Esophagus muscularis mucosa (tissue), 4 donors: ENCODE results near the gene TOR1AIP2. TPM values are rescaled to one million over a fixed set of nuclear protein-coding genes. Genes with fewer than 3 reads are reported as not detected.
"Not testable (repeated sequence)": the region's sequence is repeated elsewhere in the genome, so short reads cannot be mapped to it uniquely, and the experiment has no call there.

Experiments
- DNase-seq: peaks from one replicate; pipeline ENCODE4 v3.0.0-alpha.2; 2017; ENCODE audit errors: extremely low spot score
- H3K27ac ChIP-seq, 4 donors: fragments of 200-600 bp; sonication (generic); replicated peaks in 1 of 4; 1 replicate in 3 of 4; 2 replicates in 1 of 4; pipeline ENCODE4 v1.5.1; 2016 to 2019; ENCODE audit warnings: mild to moderate bottlenecking in 1 of 4
- H3K27me3 ChIP-seq, 4 donors: fragments of 200-600 bp; sonication (generic); one replicate each; pipeline versions ENCODE4 v1.5.1 to v1.6.0; 2016 to 2019
- H3K36me3 ChIP-seq, 4 donors: fragments of 200-600 bp; sonication (generic); one replicate each; pipeline ENCODE4 v1.5.1; 2016 to 2019
- H3K4me1 ChIP-seq, 4 donors: fragments of 200-600 bp; sonication (generic); one replicate each; pipeline ENCODE4 v1.5.1; 2016 to 2019
- H3K4me3 ChIP-seq, 4 donors: fragments of 200-600 bp; sonication (generic); 1 replicate in 2 of 4; 2 replicates in 2 of 4; pipeline ENCODE4 v1.5.1; 2016 to 2019; ENCODE audit warnings: mild to moderate bottlenecking in 4 of 4, moderate library complexity in 1 of 4
- H3K9me3 ChIP-seq, 4 donors: fragments of 200-600 bp; sonication (generic); 1 replicate in 3 of 4; 2 replicates in 1 of 4; pipeline ENCODE4 v1.5.1; 2016 to 2019
- EP300 ChIP-seq: sonication (generic); formaldehyde crosslinking; IDR thresholded peaks from one replicate; pipeline ENCODE4 v1.6.1; 2017; ENCODE audit warnings: antibody characterized with exemption
- POLR2A ChIP-seq: fragments of 450-650 bp; IDR thresholded peaks from one replicate; pipeline ENCODE4 v1.6.1; 2017; ENCODE audit warnings: antibody characterized with exemption, moderate library complexity, mild to moderate bottlenecking, low read depth
- POLR2AphosphoS5 ChIP-seq, 2 donors: sonication (generic); formaldehyde crosslinking; IDR thresholded peaks; one replicate each; pipeline ENCODE4 v1.6.1; 2017; ENCODE audit warnings: antibody characterized with exemption in 2 of 2
- WGBS: methylation state at CpG from one replicate; pipeline ENCODE4 v1.1.5; 2018; 5-methylcytosine and 5-hydroxymethylcytosine counted together
- intact Hi-C: fragments of 100-400 bp; cut with DNase I; formaldehyde crosslinking; loops from one replicate; pipeline ENCODE4 v1.15.1; 2023
- total RNA-seq, 4 donors: library from RNA; depleted of rRNA; stranded (reverse); fragments of >200 nt; gene quantifications; one replicate each; pipeline versions ENCODE4 v1.1.0 to v1.2.1, GENCODE V29; 2016
- TF ChIP-seq, protein P1 (sequence below), 3 experiments: fragments of 200-600 bp in 2 of 3; fragments of 450-650 bp in 1 of 3; sonication (generic) in 2 of 3; IDR thresholded peaks; one replicate each; pipeline ENCODE4 v1.5.1; 2017 to 2019; ENCODE audit warnings: antibody characterized with exemption in 3 of 3, mild to moderate bottlenecking in 2 of 3, moderate library complexity in 1 of 3

The TOR1AIP2 gene
- total RNA-seq, 4 donors from 2014 or later = 42.8 to 71.1 (median 47.0) TPM

DNA sequence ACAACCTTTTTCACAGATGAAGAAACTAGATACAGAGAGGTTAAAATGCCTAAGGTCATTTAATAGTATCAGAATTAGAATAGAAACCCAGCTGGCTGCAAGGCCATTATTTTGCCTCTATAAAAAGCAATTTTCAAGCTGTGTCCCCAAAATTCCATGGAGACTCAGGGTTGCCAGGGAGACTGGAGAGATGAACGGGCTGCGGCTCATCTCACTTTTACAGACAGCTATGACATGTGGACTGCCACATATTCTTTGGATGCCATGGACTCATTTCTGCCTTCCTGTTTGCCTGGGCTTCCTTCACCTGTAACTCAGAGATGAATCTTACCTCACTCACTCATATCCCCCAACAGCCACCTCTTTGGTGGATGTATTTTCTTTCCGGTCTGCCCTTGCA, 17.0 kb downstream of the TOR1AIP2 start:
- Histone ChIP-seq H3K27me3 (no peaks in the 10 kb centered on the region), H3K4me3 (no peak overlapping the region), H3K9me3 (no peaks in the 10 kb centered on the region), H3K36me3 (peaks cover 7 to 68% (median 43%) of the 10 kb centered on the region in 4 donors), H3K4me1 (no peaks in the 10 kb centered on the region), H3K27ac (no peak overlapping the region)
- intact Hi-C loops = no loop called here
- no peak for DNase-seq
- no peak for TF ChIP-seq POLR2A
- TF ChIP-seq POLR2AphosphoS5 (IDR thresholded peaks at IDR 0.05) = no peak
- TF ChIP-seq, protein P1, sequence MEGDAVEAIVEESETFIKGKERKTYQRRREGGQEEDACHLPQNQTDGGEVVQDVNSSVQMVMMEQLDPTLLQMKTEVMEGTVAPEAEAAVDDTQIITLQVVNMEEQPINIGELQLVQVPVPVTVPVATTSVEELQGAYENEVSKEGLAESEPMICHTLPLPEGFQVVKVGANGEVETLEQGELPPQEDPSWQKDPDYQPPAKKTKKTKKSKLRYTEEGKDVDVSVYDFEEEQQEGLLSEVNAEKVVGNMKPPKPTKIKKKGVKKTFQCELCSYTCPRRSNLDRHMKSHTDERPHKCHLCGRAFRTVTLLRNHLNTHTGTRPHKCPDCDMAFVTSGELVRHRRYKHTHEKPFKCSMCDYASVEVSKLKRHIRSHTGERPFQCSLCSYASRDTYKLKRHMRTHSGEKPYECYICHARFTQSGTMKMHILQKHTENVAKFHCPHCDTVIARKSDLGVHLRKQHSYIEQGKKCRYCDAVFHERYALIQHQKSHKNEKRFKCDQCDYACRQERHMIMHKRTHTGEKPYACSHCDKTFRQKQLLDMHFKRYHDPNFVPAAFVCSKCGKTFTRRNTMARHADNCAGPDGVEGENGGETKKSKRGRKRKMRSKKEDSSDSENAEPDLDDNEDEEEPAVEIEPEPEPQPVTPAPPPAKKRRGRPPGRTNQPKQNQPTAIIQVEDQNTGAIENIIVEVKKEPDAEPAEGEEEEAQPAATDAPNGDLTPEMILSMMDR (IDR thresholded peaks at IDR 0.05) = no peak
- 80% methylated on average over 3 of the region's 3 CpGs for WGBS

DNA sequence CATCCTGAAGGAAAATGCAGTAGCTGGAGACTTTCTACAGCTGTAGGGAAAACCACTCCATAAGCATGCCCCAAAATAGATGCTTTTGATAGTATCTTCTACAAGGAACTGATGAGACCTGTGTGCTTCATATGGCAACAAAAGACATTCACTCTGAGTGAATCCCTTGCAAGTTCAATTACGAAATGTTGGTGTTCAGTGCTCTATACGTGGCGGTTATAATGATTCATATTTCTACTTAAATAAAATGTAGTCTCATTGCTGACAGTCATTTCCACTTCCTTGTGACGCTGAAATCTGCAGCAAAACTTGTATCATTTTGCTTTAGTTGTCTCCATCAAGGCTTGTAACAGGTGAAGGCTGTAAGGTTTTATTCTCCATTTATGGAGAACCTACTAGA, 20.6 kb downstream of the TOR1AIP2 start:
- TF ChIP-seq POLR2A = no peak
- no peak for TF ChIP-seq EP300
- TF ChIP-seq POLR2AphosphoS5 (IDR thresholded peaks at IDR 0.05) = no peak
- TF ChIP-seq, protein P1 (IDR thresholded peaks at IDR 0.05) = no peak
- intact Hi-C loops = no loop called here
- Histone ChIP-seq H3K27ac (no peak overlapping the region), H3K36me3 (peaks cover 8 to 50% (median 28%) of the 10 kb centered on the region in 4 donors), H3K4me3 (no peak overlapping the region), H3K4me1 (no peaks in the 10 kb centered on the region), H3K27me3 (no peaks in the 10 kb centered on the region), H3K9me3 (no peaks in the 10 kb centered on the region)
- WGBS = 86% methylated on average over 4 of the region's 4 CpGs
- DNase-seq = no peak

DNA sequence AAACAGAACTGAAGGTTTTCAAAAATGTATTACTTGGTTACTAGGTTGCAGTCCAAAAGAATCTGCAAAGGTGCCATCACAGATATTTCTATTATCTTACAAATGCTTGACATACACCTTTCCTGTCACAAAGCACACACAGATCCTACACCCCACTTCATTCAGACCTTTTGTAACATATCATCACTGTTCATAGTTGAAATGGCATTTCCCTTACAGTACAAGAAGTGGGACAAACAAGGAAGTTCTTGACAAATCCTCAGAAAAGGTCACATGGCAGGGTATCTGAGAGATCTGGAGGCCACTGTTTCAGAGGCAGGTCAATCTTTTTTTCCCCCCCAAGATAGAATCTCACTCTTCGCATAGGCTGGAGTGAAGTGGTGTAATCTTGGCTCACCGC, 21.3 kb downstream of the TOR1AIP2 start:
- intact Hi-C loops = no loop called here
- Histone ChIP-seq H3K9me3 (no peaks in the 10 kb centered on the region), H3K4me1 (no peaks in the 10 kb centered on the region), H3K27me3 (no peaks in the 10 kb centered on the region), H3K4me3 (no peak overlapping the region), H3K27ac (no peak overlapping the region), H3K36me3 (peaks cover 12 to 57% (median 29%) of the 10 kb centered on the region in 4 donors)
- 94% methylated on average over 2 of the region's 2 CpGs for WGBS
- DNase-seq = no peak
- TF ChIP-seq POLR2A = no peak
- no peak for TF ChIP-seq POLR2AphosphoS5 (IDR thresholded peaks at IDR 0.05)
- TF ChIP-seq EP300 = no peak
- TF ChIP-seq, protein P1 (IDR thresholded peaks at IDR 0.05) = no peak

DNA sequence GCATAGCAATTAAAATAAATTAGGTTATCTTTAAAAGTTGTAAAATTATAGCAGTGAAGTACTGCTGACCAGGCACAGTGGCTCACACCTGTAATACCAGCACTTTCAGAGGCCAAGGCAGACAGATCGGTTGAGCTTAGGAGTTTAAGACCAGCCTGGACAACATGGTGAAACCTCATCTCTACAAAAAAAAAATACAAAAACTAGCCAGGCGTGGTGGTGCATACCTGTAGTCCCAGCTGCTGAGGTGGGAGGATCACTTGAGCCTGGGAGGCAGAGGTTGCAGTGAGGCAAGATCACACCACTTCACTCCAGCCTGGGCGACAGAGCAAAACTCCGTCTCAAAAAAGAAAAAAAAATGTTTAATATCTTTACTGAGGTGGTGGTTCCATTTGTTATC, 21.8 kb downstream of the TOR1AIP2 start:
- H3K9me3 ChIP-seq, H3K4me1 ChIP-seq, H3K27ac ChIP-seq, H3K4me3 ChIP-seq, DNase-seq, intact Hi-C loops, H3K27me3 ChIP-seq: not testable (repeated sequence)
- WGBS = 95% methylated on average over 4 of the region's 4 CpGs
- peaks cover 17 to 60% (median 34%) of the 10 kb centered on the region in 4 donors for H3K36me3 ChIP-seq

DNA sequence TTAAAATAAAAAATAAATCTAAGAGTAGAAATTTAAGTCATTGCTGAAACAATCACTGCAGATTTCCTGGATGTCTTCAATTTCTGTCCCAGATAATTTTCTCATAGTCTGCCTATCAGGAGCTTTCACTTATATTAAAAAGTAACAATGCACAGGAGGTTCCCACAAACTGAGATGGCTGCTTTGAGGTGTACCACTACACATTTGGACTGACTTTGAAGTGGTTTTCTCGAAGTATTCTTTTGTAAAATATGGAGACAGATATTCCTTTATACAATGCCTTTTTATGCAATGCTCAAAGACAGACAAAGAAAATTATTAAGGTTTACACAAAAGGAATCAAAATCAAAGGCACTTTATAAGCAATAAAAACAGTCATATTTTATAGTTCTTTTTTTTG, 24.5 kb downstream of the TOR1AIP2 start:
- TF ChIP-seq, protein P1 (IDR thresholded peaks at IDR 0.05) = no peak
- TF ChIP-seq POLR2A = no peak
- TF ChIP-seq EP300 = no peak
- TF ChIP-seq POLR2AphosphoS5 (IDR thresholded peaks at IDR 0.05) = no peak
- Histone ChIP-seq H3K36me3 (peaks cover 38 to 84% (median 57%) of the 10 kb centered on the region in 4 donors), H3K4me3 (no peak overlapping the region), H3K9me3 (no peaks in the 10 kb centered on the region), H3K4me1 (no peaks in the 10 kb centered on the region), H3K27me3 (no peaks in the 10 kb centered on the region), H3K27ac (no peak overlapping the region)
- DNase-seq = no peak
- intact Hi-C loops = no loop called here
- WGBS = 93% methylated on average over 1 of the region's 1 CpG
